Endodermal cell (in vitro differentiated cells): Measurements from ENCODE around the gene RAB44. TPM values are rescaled to one million over a fixed set of nuclear protein-coding genes. Genes with fewer than 3 reads are reported as not detected.
A peak's percentile ranks its signal among the peaks of the same experiment; 100 is the strongest.

Experiments
- DNase-seq: peaks from one replicate; pipeline ENCODE4 v3.0.0-alpha.2; 2017
- H3K27ac ChIP-seq: 2 replicates; pipeline ENCODE4 v1.5.1; 2013; ENCODE audit warnings: mild to moderate bottlenecking, low read depth, low read length, moderate library complexity
- H3K27me3 ChIP-seq: 2 replicates; pipeline ENCODE4 v1.6.1; 2013; ENCODE audit warnings: mild to moderate bottlenecking, low read length, moderate library complexity; ENCODE audit not compliant: insufficient read depth, control insufficient read depth, poor library complexity, severe bottlenecking
- H3K36me3 ChIP-seq: 2 replicates; pipeline ENCODE4 v1.7.0; 2013; ENCODE audit warnings: mild to moderate bottlenecking, low read length, moderate library complexity; ENCODE audit not compliant: control insufficient read depth, insufficient read depth
- H3K4me1 ChIP-seq: one replicate; pipeline ENCODE4 v1.7.0; 2013; ENCODE audit warnings: low read length; ENCODE audit not compliant: control insufficient read depth, insufficient read depth
- H3K4me3 ChIP-seq: 2 replicates; pipeline ENCODE4 v1.5.1; 2013; ENCODE audit warnings: mild to moderate bottlenecking, low read length, moderate library complexity
- H3K9ac ChIP-seq: 2 replicates; pipeline ENCODE4 v1.6.1; 2013; ENCODE audit warnings: mild to moderate bottlenecking, low read length, moderate library complexity; ENCODE audit not compliant: poor library complexity, severe bottlenecking; ENCODE audit errors: extremely low read depth
- H3K9me3 ChIP-seq: 2 replicates; pipeline ENCODE4 v1.6.1; 2013; ENCODE audit warnings: mild to moderate bottlenecking, low read length, moderate library complexity; ENCODE audit not compliant: control insufficient read depth
- H3K27ac Mint-ChIP-seq: 2 replicates; pipeline ENCODE4 v1.8.0; 2020; ENCODE audit warnings: mixed read lengths
- H3K27me3 Mint-ChIP-seq: 2 replicates; pipeline ENCODE4 v1.8.0; 2021; ENCODE audit warnings: mild to moderate bottlenecking, mixed read lengths; ENCODE audit not compliant: insufficient read depth
- H3K36me3 Mint-ChIP-seq: 2 replicates; pipeline ENCODE4 v1.8.0; 2020; ENCODE audit warnings: low read depth, mixed read lengths
- H3K4me1 Mint-ChIP-seq: 2 replicates; pipeline ENCODE4 v1.8.0; 2020; ENCODE audit warnings: mixed read lengths
- H3K4me3 Mint-ChIP-seq: 2 replicates; pipeline ENCODE4 v1.8.0; 2020; ENCODE audit warnings: mild to moderate bottlenecking, moderate library complexity, mixed read lengths
- H3K9me3 Mint-ChIP-seq: 2 replicates; pipeline ENCODE4 v1.8.0; 2020; ENCODE audit warnings: mild to moderate bottlenecking, mixed read lengths
- CTCF ChIP-seq: fragments of 200-600 bp; sonication (generic); conservative IDR thresholded peaks from 2 replicates; pipeline ENCODE4 v1.5.0; 2021; ENCODE audit warnings: antibody characterized with exemption, mild to moderate bottlenecking
- WGBS, 2 experiments: methylation state at CpG; one replicate each; pipeline versions ENCODE4 v1.1.5 to v1.1.7; 2013; ENCODE audit warnings: missing lambda C conversion rate in 2 of 2, mixed read lengths in 1 of 2; ENCODE audit not compliant: insufficient coverage in 1 of 2, insufficient read length in 1 of 2; 5-methylcytosine and 5-hydroxymethylcytosine counted together
- long read RNA-seq, 4 experiments: library from polyadenylated mRNA in 2 of 4; library from RNA in 1 of 4; library from capped mRNA in 1 of 4; stranded (forward) in 3 of 4; unstranded in 1 of 4; transcript quantifications; one replicate each; pipeline ENCODE4 v2.0.0, GENCODE V29; 2020 to 2021; ENCODE audit warnings: inconsistent platforms in 1 of 4
- polyA plus RNA-seq, 2 experiments: library from polyadenylated mRNA; stranded (reverse); fragments of 50-300 nt; gene quantifications; one replicate each; pipeline ENCODE4 v1.2.3, GENCODE V29; 2013
- total RNA-seq, 2 donors: library from RNA; stranded (reverse); fragmentation: NEBNext Ultra II Directional in 1 of 2; extraction: Animal tissue kit (Norgen Biotek cat#: 25700) in 1 of 2; gene quantifications; 2 replicates in 1 of 2; 3 replicates in 1 of 2; pipeline ENCODE4 v1.2.1, GENCODE V29; 2021

Gene RAB44
- not detected for total RNA-seq
- not detected for polyA plus RNA-seq (2013, experiment 1 of 2)
- polyA plus RNA-seq (2013, experiment 2 of 2) = not detected
- long read RNA-seq, experiment 1 = 0 reads
- long read RNA-seq, experiment 2 = 0 reads
- long read RNA-seq, experiment 3 = 0 reads
- long read RNA-seq, experiment 4 = 0 reads

- H3K4me1 Mint-ChIP-seq = peaks cover under 1% of the 10 kb centered on the region
- no peak for TF ChIP-seq CTCF
- Histone ChIP-seq H3K9me3 (no peaks in the 10 kb centered on the region), H3K27ac (no peak within 1 kb of the TSS), H3K4me1 (no peaks in the 10 kb centered on the region), H3K9ac (no peak within 1 kb of the TSS), H3K36me3 (no peaks in the 10 kb centered on the region), H3K4me3 (no peak within 1 kb of the TSS), H3K27me3 (no peaks in the 10 kb centered on the region)
- WGBS, 2 experiments = 89 to 93% methylated on average over 7 of the region's 7 CpGs
- H3K27ac Mint-ChIP-seq = no peak within 1 kb of the TSS
- H3K27me3 Mint-ChIP-seq = peaks cover 8% of the 10 kb centered on the region
- peak; percentile 36 for DNase-seq
- H3K36me3 Mint-ChIP-seq = no peaks in the 10 kb centered on the region
- H3K4me3 Mint-ChIP-seq = no peak within 1 kb of the TSS
- no peaks in the 10 kb centered on the region for H3K9me3 Mint-ChIP-seq
Measured at GRCh38 chr6:36697481-36697903, at the start of gene RAB44. RAB44 (plus strand) TSS chr6:36697826; CDS start chr6:36704236, 6,410 bp downstream.

GRCh38 chr6:36649086-36649485 is 48.5 kb upstream of the RAB44 start:
- no peak for DNase-seq
- Histone ChIP-seq H3K36me3 (no peaks in the 10 kb centered on the region), H3K27ac (no peak overlapping the region), H3K4me3 (no peak overlapping the region), H3K9me3 (no peaks in the 10 kb centered on the region), H3K4me1 (no peaks in the 10 kb centered on the region), H3K9ac (no peak overlapping the region), H3K27me3 (peaks cover 48% of the 10 kb centered on the region)
- Mint-ChIP-seq H3K4me3 (no peak overlapping the region), H3K27ac (no peak overlapping the region), H3K36me3 (no peaks in the 10 kb centered on the region), H3K4me1 (peaks cover 21% of the 10 kb centered on the region), H3K27me3 (peaks cover 50% of the 10 kb centered on the region), H3K9me3 (no peaks in the 10 kb centered on the region)
- TF ChIP-seq CTCF = no peak
- WGBS, 2 experiments = 95 to 100% methylated on average over 1 to 3 of the region's 3 CpGs

GRCh38 chr6:36649701-36650484 is 47.7 kb upstream of the RAB44 start:
- Histone ChIP-seq H3K4me1 (no peaks in the 10 kb centered on the region), H3K36me3 (no peaks in the 10 kb centered on the region), H3K27ac (no peak overlapping the region), H3K9me3 (no peaks in the 10 kb centered on the region), H3K9ac (no peak overlapping the region), H3K4me3 (no peak overlapping the region), H3K27me3 (peaks cover 53% of the 10 kb centered on the region)
- Mint-ChIP-seq H3K27me3 (peaks cover 55% of the 10 kb centered on the region), H3K9me3 (no peaks in the 10 kb centered on the region), H3K4me1 (peaks cover 21% of the 10 kb centered on the region), H3K27ac (no peak overlapping the region), H3K4me3 (no peak overlapping the region), H3K36me3 (no peaks in the 10 kb centered on the region)
- 88 to 91% methylated on average over 12 to 13 of the region's 13 CpGs for WGBS, 2 experiments
- no peak for DNase-seq
- TF ChIP-seq CTCF = no peak
